Occipital lobe (tissue), 2 donors: ENCODE results near the gene BABAM2. TPM values are rescaled to one million over a fixed set of nuclear protein-coding genes. Genes with fewer than 3 reads are reported as not detected.
"Not testable (repeated sequence)": the region's sequence is repeated elsewhere in the genome, so short reads cannot be mapped to it uniquely, and the experiment has no call there.

Experiments
- DNase-seq: peaks from one replicate; lab custom pipeline; 2025; lab: John Stamatoyannopoulos, UW
- total RNA-seq: library from RNA; depleted of rRNA; stranded (reverse); fragments of >200 nt; gene quantifications from one replicate; pipeline ENCODE4 v1.2.3, GENCODE V29; 2014

Gene BABAM2
- total RNA-seq, 1 donor from 2014 or later, result 13.4 TPM

GRCh38 chr2:28325567-28326468, 435.3 kb downstream of the BABAM2 start:
- DNase-seq, result no peak

DNA sequence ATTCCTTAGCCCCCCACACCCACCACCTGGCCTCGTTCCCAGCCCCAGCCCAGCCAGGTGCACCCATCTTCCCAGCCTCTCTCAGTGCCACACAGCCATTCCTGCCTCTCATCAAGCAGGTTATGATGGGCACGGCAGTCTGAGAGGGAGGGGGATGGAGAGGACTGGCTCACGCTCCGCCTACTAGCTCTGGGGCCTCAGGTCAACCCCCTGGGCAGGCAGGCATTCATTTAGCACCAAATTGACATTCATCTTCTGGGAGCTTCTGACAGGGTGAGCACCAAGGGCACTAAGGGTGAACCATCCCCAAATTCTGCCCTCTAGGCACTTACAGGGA, 435.9 kb downstream of the BABAM2 start:
- no peak for DNase-seq

- no peak for DNase-seq
Observed at GRCh38 chr2:28326881-28327505, 436.5 kb downstream of the BABAM2 start.

GRCh38 chr2:28327581-28327955, 437.0 kb downstream of the BABAM2 start:
- DNase-seq, result no peak

DNA sequence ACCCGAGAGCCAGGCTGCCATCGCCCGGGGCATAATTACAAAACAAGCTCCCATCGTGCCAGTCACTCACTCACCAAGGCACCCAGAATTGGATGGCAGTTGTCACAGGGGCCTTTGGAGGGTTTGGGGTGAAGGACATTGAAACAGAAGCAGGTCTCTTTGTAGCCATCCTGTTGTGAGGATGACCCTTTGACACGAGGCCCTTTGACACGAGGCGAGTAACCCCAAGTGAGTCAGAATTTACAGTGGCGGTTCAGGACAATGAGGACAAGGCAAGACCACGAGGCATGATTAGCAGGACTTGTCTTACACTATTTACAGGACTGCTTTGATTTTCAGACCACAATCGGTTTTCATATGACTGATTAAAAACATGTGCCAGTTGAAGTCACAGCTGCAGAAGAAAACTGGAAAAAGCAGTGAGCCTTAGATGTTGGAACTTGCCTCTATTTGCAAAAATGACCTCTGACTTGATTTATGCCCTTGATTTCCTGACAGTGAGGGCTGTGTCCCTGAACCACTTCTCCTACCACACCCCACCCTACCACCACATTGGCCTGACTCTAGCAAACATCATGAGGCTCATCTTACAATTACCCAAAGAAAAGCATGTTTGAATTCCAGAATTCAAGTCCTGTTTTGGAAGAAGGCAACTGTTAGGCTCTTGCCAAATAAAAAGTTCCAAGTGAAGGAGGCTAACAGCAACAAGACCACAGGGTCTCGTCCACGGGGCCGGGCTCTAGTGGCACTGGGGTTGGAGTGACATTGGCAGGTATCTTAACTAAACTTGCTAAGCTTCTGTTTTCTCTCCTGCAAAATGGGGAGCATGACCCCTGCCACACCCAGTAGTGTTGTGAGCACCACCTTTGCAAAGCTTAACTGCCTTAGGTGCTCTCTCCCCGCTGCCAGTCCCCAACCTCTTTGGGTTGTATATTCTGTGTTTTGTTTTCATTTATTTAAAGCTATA, 437.7 kb downstream of the BABAM2 start:
- DNase-seq, result no peak

GRCh38 chr2:28329184-28329583, 438.7 kb downstream of the BABAM2 start:
- DNase-seq, result no peak

GRCh38 chr2:28330722-28331121, 440.2 kb downstream of the BABAM2 start:
- not testable (repeated sequence) for DNase-seq

DNA sequence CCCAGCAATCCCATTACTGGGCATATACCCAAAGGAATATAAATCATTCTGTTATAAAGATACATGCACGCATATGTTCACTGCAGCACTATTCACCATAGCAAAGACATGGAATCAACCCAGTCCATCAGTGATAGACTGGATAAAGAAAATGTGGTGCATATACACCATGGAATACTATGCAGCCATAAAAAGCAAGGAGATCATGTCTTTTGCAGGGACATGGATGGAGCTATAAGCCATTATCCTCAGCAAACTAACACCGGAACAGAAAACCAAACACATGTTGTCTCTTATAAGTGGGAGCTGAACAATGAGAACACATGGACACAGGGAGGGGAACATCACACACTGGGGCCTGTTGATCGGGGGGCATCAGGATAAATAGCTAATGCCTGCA, 441.3 kb downstream of the BABAM2 start:
- not testable (repeated sequence) for DNase-seq

GRCh38 chr2:28332696-28333095, 442.2 kb downstream of the BABAM2 start:
- DNase-seq, result no peak

DNA sequence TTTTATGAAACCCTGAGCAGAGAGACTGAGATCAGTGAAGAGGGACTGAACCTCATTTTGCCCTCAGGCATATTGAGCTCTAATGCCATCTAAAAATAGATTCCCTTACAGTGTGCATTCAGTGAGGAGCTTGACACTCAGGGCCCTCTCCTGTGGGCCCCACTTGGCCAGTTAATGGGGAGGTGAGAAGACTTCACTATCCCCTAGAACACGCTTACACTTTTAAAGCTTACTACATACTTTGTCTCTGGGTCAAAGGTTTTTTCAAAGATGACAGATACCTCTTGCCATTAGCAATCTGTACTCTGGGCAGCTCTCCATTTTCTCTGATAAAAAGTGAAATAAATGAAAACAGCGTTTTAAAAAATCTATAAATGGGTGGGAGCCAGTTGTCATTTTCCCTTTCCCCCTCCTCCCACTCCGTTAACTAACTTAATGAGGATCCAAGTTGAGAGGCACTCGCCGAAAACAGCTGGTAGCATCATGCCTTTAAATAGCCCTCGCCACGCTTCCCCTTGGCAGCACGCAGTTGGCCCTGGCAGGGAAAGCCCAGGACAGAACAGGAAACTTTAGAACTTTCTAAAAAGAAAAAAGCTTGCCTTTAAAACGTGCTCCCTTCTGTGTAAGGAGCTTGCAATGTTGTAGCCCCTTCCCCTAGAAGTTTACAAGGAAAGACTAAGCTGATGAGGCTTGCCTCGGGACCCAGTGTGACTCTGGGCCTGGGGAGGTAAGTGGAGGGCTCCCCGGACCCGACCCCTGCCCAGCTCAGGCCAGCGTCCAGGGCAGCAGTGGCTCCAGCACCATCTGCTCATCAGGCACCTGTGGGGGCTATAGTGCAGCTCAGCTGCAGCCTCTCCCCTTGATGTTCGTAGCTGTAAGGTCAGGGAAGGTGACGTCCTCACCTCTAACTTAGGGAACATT, 443.3 kb downstream of the BABAM2 start:
- no peak for DNase-seq

DNA sequence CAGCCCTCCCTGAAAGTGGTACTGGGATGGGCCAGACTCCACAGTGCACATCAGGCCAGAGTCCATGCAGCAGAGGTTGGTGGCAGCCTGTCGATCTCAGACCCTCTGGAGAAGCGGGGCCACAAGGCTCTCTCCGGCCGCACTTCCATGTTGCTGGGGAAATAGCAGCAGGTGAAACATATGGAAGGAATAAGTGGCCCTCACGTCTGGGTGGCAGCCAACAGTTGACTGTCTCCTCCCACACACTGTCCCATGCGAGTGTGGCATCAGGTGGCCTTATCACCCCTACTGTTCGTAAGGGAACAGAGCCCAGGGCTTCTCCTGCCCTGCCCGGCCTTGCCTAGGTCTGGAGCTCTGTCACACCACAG, 444.0 kb downstream of the BABAM2 start:
- DNase-seq, result no peak

DNA sequence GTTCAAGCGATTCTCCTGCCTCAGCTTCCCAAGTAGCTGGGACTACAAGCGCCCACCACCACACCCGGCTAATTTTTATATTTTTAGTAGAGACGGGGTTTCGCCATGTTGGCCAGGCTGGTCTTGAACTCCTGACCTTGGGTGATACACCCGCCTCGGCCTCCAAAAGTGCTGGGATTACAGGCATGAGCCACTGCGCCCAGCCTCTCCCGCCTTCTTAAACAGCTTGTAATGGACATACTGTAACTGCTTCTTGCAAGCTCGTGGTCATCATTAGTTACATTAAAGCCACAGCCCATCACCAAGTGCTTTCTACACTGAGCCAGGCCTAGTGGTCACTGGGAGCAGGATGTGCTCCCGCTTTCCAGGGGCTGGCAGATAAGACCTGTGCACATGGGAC, 444.7 kb downstream of the BABAM2 start:
- not testable (repeated sequence) for DNase-seq

GRCh38 chr2:28335666-28336065, 445.1 kb downstream of the BABAM2 start:
- no peak for DNase-seq

DNA sequence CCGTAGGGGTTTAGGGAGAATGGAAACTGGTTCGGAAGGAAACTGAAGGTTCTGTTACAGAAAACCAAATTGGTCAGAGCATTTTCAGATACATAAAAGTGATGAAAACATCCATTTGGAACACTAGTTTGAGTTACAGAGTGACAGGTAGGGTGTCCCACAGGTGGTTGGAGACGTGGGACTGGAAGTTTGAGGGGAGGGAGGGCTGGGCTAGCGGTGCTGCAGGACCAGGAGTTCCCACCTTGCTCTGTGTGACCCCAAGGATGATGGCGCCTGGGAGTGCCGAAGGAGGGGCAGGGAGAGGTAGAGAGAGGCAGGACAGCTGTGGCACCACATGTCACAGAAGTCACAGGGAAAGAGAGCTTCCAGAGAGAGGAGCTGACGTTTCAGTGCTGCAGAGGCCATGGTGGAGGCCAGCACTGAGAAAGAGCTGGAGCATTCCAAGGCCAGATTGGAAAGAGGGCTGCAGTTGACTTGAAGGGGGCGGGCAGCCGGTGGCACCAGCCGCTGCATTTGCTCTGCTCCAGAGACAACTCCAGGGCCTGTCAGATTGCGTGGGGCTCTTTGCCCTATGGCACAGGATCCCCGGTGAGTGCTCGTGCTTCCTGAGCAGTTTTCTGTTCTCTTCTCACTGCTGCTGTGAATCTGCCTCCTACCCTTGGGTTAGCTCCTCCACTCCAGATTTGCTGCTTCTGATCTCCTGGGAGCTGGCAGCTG, 445.9 kb downstream of the BABAM2 start:
- no peak for DNase-seq

- DNase-seq, result no peak
Observed at GRCh38 chr2:28336982-28337627, 446.6 kb downstream of the BABAM2 start.

DNA sequence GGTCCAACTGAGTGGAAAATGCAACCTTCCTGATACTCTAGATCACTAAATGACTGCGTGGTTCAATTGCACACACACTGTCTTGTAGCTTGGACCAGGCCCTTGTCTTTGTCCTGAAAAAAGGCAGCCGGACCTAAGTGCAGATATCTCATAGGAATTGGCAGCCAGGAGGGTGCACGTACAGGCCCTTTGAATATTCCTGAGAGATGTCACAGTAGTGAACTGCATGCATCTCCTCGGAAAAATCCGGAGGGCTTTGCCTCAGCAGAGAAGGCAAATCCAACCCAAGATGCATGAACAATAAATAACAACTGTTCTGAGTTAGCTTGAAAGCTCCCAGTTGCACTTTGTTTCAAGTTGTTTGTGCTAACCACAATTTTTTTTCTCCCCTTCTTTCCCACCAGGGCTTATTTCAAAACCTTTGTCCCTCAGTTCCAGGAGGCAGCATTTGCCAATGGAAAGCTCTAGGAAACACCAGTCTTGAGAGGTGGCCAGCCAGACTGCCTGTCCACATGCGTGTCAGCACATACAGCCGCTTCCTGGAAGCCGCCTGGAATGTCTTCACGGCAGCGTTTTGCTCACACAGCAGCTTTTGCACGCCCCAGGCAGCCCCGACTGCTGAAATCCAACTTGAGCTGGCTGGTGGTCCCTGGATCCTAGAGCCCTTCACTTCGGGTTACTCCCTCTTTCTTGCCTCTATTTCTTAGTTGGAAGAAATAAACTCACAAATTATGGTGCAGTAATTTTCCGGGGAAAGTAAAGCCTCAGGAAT, 447.7 kb downstream of the BABAM2 start:
- no peak for DNase-seq

DNA sequence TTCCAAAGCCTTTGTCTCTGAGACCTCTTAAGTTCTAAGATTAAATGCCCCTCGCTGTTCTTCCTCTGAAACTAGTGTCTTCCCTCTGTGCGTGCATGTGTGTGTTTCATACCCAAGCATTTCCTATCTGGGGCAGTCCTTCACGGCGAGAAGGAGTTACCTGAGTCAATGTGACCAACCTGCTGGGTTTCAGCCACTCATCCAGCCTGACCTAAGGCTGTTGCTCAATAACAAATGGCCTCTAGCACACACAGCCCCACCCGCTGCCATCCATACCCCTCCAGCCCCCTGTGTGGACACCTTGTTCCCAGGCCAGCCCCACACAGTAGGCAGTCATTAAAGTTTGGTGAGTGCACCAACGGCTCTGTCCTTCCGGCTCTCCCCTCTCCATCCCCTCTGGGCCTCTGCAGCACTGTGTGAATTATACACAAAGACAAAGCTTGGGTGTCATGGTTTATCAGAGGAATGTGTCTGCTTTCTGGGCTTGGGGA, 448.3 kb downstream of the BABAM2 start:
- no peak for DNase-seq

DNA sequence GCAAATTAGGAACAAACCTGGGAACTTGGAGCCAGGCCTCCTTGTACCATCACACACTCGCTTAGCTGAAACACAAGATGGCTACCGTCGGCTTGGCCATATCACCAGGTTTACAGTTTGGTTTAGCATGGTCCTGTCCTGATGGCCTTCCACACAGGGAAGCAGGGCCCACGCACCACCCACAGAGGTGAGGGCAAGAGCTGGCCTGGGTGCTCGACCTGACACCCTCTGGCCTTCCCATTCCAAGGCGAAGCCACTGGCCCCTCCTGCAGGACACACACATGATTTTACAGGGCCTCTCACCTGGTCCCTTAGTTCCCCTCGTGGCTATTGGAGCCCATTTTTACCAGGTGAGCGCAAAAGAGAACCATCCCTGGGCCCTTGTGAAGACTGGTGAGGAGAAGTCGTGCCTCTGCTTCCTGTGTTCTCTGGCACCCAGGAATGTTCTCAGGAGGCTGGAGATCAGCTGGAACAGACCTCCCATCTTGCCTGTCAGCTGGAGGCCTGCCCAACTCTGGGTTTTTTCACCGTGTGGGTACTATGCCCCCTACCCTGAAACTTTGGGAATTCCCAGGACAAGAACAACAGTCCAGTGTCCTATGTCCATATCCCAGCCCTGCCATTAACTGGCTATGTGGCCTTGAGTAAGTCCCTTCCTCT, 449.1 kb downstream of the BABAM2 start:
- DNase-seq, result no peak
